HepG2 (cell line): ENCODE measurements around the gene CPB2. TPM values are rescaled to one million over a fixed set of nuclear protein-coding genes. Genes with fewer than 3 reads are reported as not detected.

Source experiments
- ARID3A ChIP-seq: IDR thresholded peaks from 2 replicates; pipeline ENCODE4 v1.6.1; 2012; ENCODE audit warnings: low read depth, low read length, improper control_type of control experiment
- ATF2 ChIP-seq: sonication (generic); formaldehyde crosslinking; IDR thresholded peaks from 2 replicates; pipeline ENCODE4 v1.4.0; 2020; ENCODE audit warnings: missing genetic modification reagents
- ERF ChIP-seq: IDR thresholded peaks from 2 replicates; pipeline ENCODE4 v1.6.1; 2018; ENCODE audit warnings: missing biosample characterization, missing genetic modification reagents
- FOSL2 ChIP-seq: sonication (generic); formaldehyde crosslinking; IDR thresholded peaks from 2 replicates; pipeline ENCODE4 v1.4.0; 2020; ENCODE audit warnings: missing genetic modification reagents
- HDAC2 ChIP-seq: sonication (generic); formaldehyde crosslinking; IDR thresholded peaks from 2 replicates; pipeline ENCODE4 v1.4.0; 2020; ENCODE audit warnings: missing genetic modification reagents
- HNF4A ChIP-seq: sonication (generic); formaldehyde crosslinking; IDR thresholded peaks from 2 replicates; pipeline ENCODE4 v1.4.0; 2020; ENCODE audit warnings: missing genetic modification reagents
- KAT7 ChIP-seq: IDR thresholded peaks from 2 replicates; pipeline ENCODE4 v1.6.1; 2018; ENCODE audit warnings: borderline replicate concordance, missing compliant biosample characterization
- KDM4B ChIP-seq: sonication (generic); formaldehyde crosslinking; IDR thresholded peaks from 2 replicates; pipeline ENCODE4 v1.4.0; 2020; ENCODE audit warnings: missing genetic modification reagents
- MXI1 ChIP-seq: IDR thresholded peaks from 3 replicates; pipeline ENCODE4 v1.6.1; 2012; ENCODE audit warnings: low read depth, low read length, inconsistent platforms, borderline replicate concordance
- NFIC ChIP-seq: IDR thresholded peaks from 2 replicates; pipeline ENCODE4 v1.6.1; 2012; ENCODE audit warnings: mild to moderate bottlenecking, low read length, inconsistent platforms
- NR2F6 ChIP-seq, 2 experiments: IDR thresholded peaks; 2 replicates each; pipeline ENCODE4 v1.6.1; 2016; ENCODE audit warnings: antibody characterized with exemption in 1 of 2, mild to moderate bottlenecking in 1 of 2
- PPARG ChIP-seq: conservative IDR thresholded peaks from 2 replicates; pipeline ENCODE4 v1.6.1; 2016; ENCODE audit warnings: missing biosample characterization, missing genetic modification reagents
- SAP130 ChIP-seq: IDR thresholded peaks from 2 replicates; pipeline ENCODE4 v1.6.1; 2016; ENCODE audit warnings: low read depth
- THAP11 ChIP-seq: IDR thresholded peaks from 2 replicates; pipeline ENCODE4 v1.6.1; 2016; ENCODE audit warnings: missing biosample characterization, missing genetic modification reagents
- THAP9 ChIP-seq: sonication (generic); formaldehyde crosslinking; IDR thresholded peaks from 2 replicates; pipeline ENCODE4; 2020; ENCODE audit warnings: missing genetic modification reagents, mild to moderate bottlenecking, borderline replicate concordance
- UBTF ChIP-seq: sonication (generic); formaldehyde crosslinking; IDR thresholded peaks from 2 replicates; pipeline ENCODE4 v1.4.0; 2020; ENCODE audit warnings: mild to moderate bottlenecking, missing genetic modification reagents
- ZBTB44 ChIP-seq: sonication (generic); formaldehyde crosslinking; IDR thresholded peaks from 2 replicates; pipeline ENCODE4 v1.4.0; 2020; ENCODE audit warnings: missing genetic modification reagents
- ZMYM4 ChIP-seq: sonication (generic); formaldehyde crosslinking; IDR thresholded peaks from 2 replicates; pipeline ENCODE4 v1.8.1; 2023; ENCODE audit warnings: mild to moderate bottlenecking, missing genetic modification reagents
- ZNF331 ChIP-seq: sonication (generic); formaldehyde crosslinking; IDR thresholded peaks from 2 replicates; pipeline ENCODE4 v1.4.0; 2020; ENCODE audit warnings: missing genetic modification reagents
- polyA plus RNA-seq, 8 experiments: library from polyadenylated mRNA; depleted of rRNA in 3 of 8; stranded (reverse) in 7 of 8; unstranded in 1 of 8; fragments of >200 nt; fragmentation: Illumina TruSeq in 4 of 8; extraction: Trizol in 4 of 8; gene quantifications; 2 replicates each; pipeline versions ENCODE4 v1.2.1 to v1.2.3, GENCODE V29; 2011 to 2016; ENCODE audit warnings: low read depth in 4 of 8, missing spikeins in 1 of 8, mixed read lengths in 1 of 8; ENCODE audit not compliant: insufficient read depth in 1 of 8
- total RNA-seq, 5 experiments: library from RNA; depleted of rRNA; stranded (reverse); fragments of >200 nt; fragmentation: Illumina TruSeq; extraction: Trizol; gene quantifications; 2 replicates each; pipeline ENCODE4 v1.2.3, GENCODE V29; 2016; ENCODE audit warnings: low read depth in 1 of 5

Gene CPB2
- total and polyA plus RNA-seq, 2 of the 13 experiments (the other 11 are each of a cell fraction or from before 2014, with no cell fraction given) = 125 to 140 TPM

- no peak for TF ChIP-seq UBTF (CRISPR knock-in tag)
- TF ChIP-seq HDAC2 (CRISPR knock-in tag) = 0 out of 2 replicates have a peak, but pooled peaks have one; percentile 16
- TF ChIP-seq NFIC = no peak; the same call in 1 of the 2 replicates
- peak; percentile 52 for TF ChIP-seq ZMYM4 (CRISPR knock-in tag)
- peak; percentile 24; the same call in 1 of the 2 replicates for TF ChIP-seq SAP130
- TF ChIP-seq ARID3A = peak; percentile 70
- TF ChIP-seq ATF2 = 0 out of 2 replicates have a peak, but pooled peaks have one; percentile 51
- peak; percentile 52; the same call in 1 of the 2 replicates for TF ChIP-seq ZNF331 (CRISPR knock-in tag)
- TF ChIP-seq ZBTB44 = no peak
- peak; percentile 47; the same call in 1 of the 2 replicates for TF ChIP-seq PPARG (CRISPR knock-in tag)
- 0 out of 2 replicates have a peak, but pooled peaks have one; percentile 52 for TF ChIP-seq KDM4B (CRISPR knock-in tag)
- peak; percentile 6; the same call in 1 of the 2 replicates for TF ChIP-seq HNF4A (CRISPR knock-in tag)
- no peak for TF ChIP-seq KAT7
- TF ChIP-seq MXI1 = 0 out of 3 replicates have a peak, but pooled peaks have one; percentile 22
- TF ChIP-seq THAP9 (CRISPR knock-in tag) = no peak
- peak; percentile 44; the same call in 1 of the 2 replicates for TF ChIP-seq ERF (CRISPR knock-in tag)
- TF ChIP-seq THAP11 (CRISPR knock-in tag) = no peak
- peak; percentile 31; the same call in 1 of the 2 replicates for TF ChIP-seq FOSL2 (CRISPR knock-in tag)
- no peak for TF ChIP-seq NR2F6 (IDR thresholded peaks at IDR 0.05)
- TF ChIP-seq NR2F6 (CRISPR knock-in tag; IDR thresholded peaks at IDR 0.05) = peak; percentile 30; the same call in 1 of the 2 replicates
Measured at GRCh38 chr13:46126552-46127357, 21.9 kb upstream of the CPB2 start (continued).
